ENCODE results near the gene RNASEH1. TPM values are rescaled to one million over a fixed set of nuclear protein-coding genes. Genes with fewer than 3 reads are reported as not detected.
"Not testable (repeated sequence)": the region's sequence is repeated elsewhere in the genome, so short reads cannot be mapped to it uniquely, and the experiment has no call there.

The RNASEH1 gene
- total RNA-seq, 1 donor from 2014 or later = 26.8 TPM

DNA sequence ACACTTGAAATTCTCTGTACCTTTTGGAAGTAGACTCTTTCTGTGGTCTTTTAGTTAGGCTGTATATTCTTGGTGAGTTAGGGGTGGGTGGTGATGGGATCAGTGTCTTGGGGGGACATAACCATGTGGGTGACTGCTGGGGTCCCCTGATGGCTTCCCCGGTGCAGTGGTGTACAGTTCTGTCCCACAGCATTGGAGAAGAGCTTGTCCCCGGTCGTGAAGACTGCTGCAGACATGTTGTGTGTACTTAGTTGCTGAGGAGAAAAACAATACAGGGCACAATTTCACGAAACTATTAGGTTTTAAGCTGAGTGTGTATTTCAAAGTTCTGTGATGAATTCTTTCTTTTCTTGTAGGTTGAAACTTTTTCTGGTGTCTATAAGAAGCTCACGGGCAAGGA, 22.3 kb upstream of the RNASEH1 start:
- Histone ChIP-seq H4K20me1 (ENCODE audit: low read depth) (peaks cover 72% of the 10 kb centered on the region), H3K4me2 (no peak overlapping the region), H3F3A (ENCODE audit: low read depth) (peaks cover 70% of the 10 kb centered on the region), H3K9me3 (ENCODE audit: low read depth) (no peaks in the 10 kb centered on the region), H3K27ac (no peak overlapping the region), H3K4me1 (peaks cover 19% of the 10 kb centered on the region), H2AFZ (replicated peaks) (no peak overlapping the region), H3K4me3 (no peak overlapping the region), H3K36me3 (peaks cover 46% of the 10 kb centered on the region), H3K27me3 (no peaks in the 10 kb centered on the region), H3K9ac (no peak overlapping the region), H3K79me2 (ENCODE audit: low read depth) (peaks cover 60% of the 10 kb centered on the region)
- no peak overlapping the region for H3K4me3 Mint-ChIP-seq
- DNase-seq (ENCODE audit: low spot score) = no peak
- H3K9me3 Mint-ChIP-seq = no peaks in the 10 kb centered on the region
- TF ChIP-seq EZH2 (IDR thresholded peaks at IDR 0.05) (no peak), CTCF (IDR thresholded peaks at IDR 0.05) (no peak), EZH2phosphoT487 (IDR thresholded peaks at IDR 0.05) (no peak)
- H3K27ac Mint-ChIP-seq = no peak overlapping the region
- no peaks in the 10 kb centered on the region for H3K27me3 Mint-ChIP-seq (ENCODE audit: insufficient read depth, low read depth)
- H3K4me1 Mint-ChIP-seq = peaks cover 35% of the 10 kb centered on the region
- H3K36me3 Mint-ChIP-seq = peaks cover 51% of the 10 kb centered on the region

- TF ChIP-seq CTCF (IDR thresholded peaks at IDR 0.05) = no peak
- TF ChIP-seq EZH2phosphoT487 (IDR thresholded peaks at IDR 0.05) = no peak
- no peak for TF ChIP-seq EZH2 (IDR thresholded peaks at IDR 0.05)
- Histone ChIP-seq H3K9ac (peak overlapping the region; percentile 100), H3K9me3 (ENCODE audit: low read depth) (no peaks in the 10 kb centered on the region), H4K20me1 (ENCODE audit: low read depth) (peaks cover 74% of the 10 kb centered on the region), H3K36me3 (peaks cover 46% of the 10 kb centered on the region), H3K27ac (no peak overlapping the region), H2AFZ (replicated peaks) (no peak overlapping the region), H3K4me3 (peak overlapping the region; percentile 97), H3K4me2 (peak overlapping the region; percentile 81), H3K79me2 (ENCODE audit: low read depth) (peaks cover 63% of the 10 kb centered on the region), H3F3A (ENCODE audit: low read depth) (peaks cover 69% of the 10 kb centered on the region), H3K4me1 (peaks cover 19% of the 10 kb centered on the region), H3K27me3 (no peaks in the 10 kb centered on the region)
- DNase-seq (ENCODE audit: low spot score) = no peak
- H3K9me3 Mint-ChIP-seq = no peaks in the 10 kb centered on the region
- no peaks in the 10 kb centered on the region for H3K27me3 Mint-ChIP-seq (ENCODE audit: insufficient read depth, low read depth)
- H3K4me1 Mint-ChIP-seq = peaks cover 35% of the 10 kb centered on the region
- H3K4me3 Mint-ChIP-seq = no peak overlapping the region
- H3K36me3 Mint-ChIP-seq = peaks cover 48% of the 10 kb centered on the region
- H3K27ac Mint-ChIP-seq = no peak overlapping the region
These were observed 20.9 kb upstream of the RNASEH1 start for GRCh38 chr2:3578987-3579386.

- H3K9me3 ChIP-seq (ENCODE audit: low read depth); H3K27me3 Mint-ChIP-seq (ENCODE audit: insufficient read depth, low read depth); H3K27ac ChIP-seq; H3K9me3 Mint-ChIP-seq; DNase-seq (ENCODE audit: low spot score); H2AFZ ChIP-seq (replicated peaks); H3K27me3 ChIP-seq: not testable (repeated sequence)
- Histone ChIP-seq H3K9ac (peak overlapping the region; percentile 100), H3K79me2 (ENCODE audit: low read depth) (peaks cover 62% of the 10 kb centered on the region), H3K4me3 (peak overlapping the region; percentile 97), H3F3A (ENCODE audit: low read depth) (peaks cover 44% of the 10 kb centered on the region), H3K36me3 (peaks cover 39% of the 10 kb centered on the region), H3K4me1 (peaks cover 19% of the 10 kb centered on the region), H3K4me2 (peak overlapping the region; percentile 81), H4K20me1 (ENCODE audit: low read depth) (peaks cover 60% of the 10 kb centered on the region)
- Mint-ChIP-seq H3K4me1 (peaks cover 35% of the 10 kb centered on the region), H3K36me3 (peaks cover 40% of the 10 kb centered on the region), H3K4me3 (peak overlapping the region; percentile 96), H3K27ac (peak overlapping the region; percentile 96)
These were observed 18.1 kb upstream of the RNASEH1 start for GRCh38 chr2:3576263-3576630.

- Mint-ChIP-seq H3K27me3 (ENCODE audit: insufficient read depth, low read depth) (no peaks in the 10 kb centered on the region), H3K9me3 (no peaks in the 10 kb centered on the region), H3K36me3 (peaks cover 36% of the 10 kb centered on the region), H3K4me3 (peak overlapping the region; percentile 96), H3K4me1 (peaks cover 35% of the 10 kb centered on the region), H3K27ac (peak overlapping the region; percentile 96)
- Histone ChIP-seq H3K4me1 (peaks cover 19% of the 10 kb centered on the region), H3K79me2 (ENCODE audit: low read depth) (peaks cover 56% of the 10 kb centered on the region), H3K4me2 (peak overlapping the region; percentile 81), H4K20me1 (ENCODE audit: low read depth) (peaks cover 55% of the 10 kb centered on the region), H3K4me3 (peak overlapping the region; percentile 97), H3K9ac (peak overlapping the region; percentile 100), H3K36me3 (peaks cover 39% of the 10 kb centered on the region), H3K27ac (peak overlapping the region; percentile 98), H2AFZ (replicated peaks) (peak overlapping the region; percentile 55), H3F3A (ENCODE audit: low read depth) (peaks cover 39% of the 10 kb centered on the region), H3K27me3 (no peaks in the 10 kb centered on the region), H3K9me3 (ENCODE audit: low read depth) (no peaks in the 10 kb centered on the region)
- DNase-seq (ENCODE audit: low spot score) = no peak
- TF ChIP-seq CTCF (IDR thresholded peaks at IDR 0.05) = no peak
- TF ChIP-seq EZH2phosphoT487 (IDR thresholded peaks at IDR 0.05) = no peak
- TF ChIP-seq EZH2 (IDR thresholded peaks at IDR 0.05) = no peak
These were observed 17.6 kb upstream of the RNASEH1 start for GRCh38 chr2:3575534-3576262.
